Muscle of back (tissue), 11 donors: ENCODE data around the gene TMEM255B. TPM values are rescaled to one million over a fixed set of nuclear protein-coding genes. Genes with fewer than 3 reads are reported as not detected.

Experiments
- DNase-seq, 3 donors: peaks; one replicate each; pipeline versions ENCODE4 v3.0.0 to v3.0.0-alpha.2; 2013
- polyA plus RNA-seq, 10 donors: library from polyadenylated mRNA; unstranded; fragments of 120-200 nt; gene quantifications; one replicate each; pipeline ENCODE4 v1.2.1, GENCODE V29; 2013; ENCODE audit not compliant: insufficient read length in 10 of 10

The TMEM255B gene
- polyA plus RNA-seq, 10 donors, result 4.4 to 10.1 (median 6.1) TPM

DNA sequence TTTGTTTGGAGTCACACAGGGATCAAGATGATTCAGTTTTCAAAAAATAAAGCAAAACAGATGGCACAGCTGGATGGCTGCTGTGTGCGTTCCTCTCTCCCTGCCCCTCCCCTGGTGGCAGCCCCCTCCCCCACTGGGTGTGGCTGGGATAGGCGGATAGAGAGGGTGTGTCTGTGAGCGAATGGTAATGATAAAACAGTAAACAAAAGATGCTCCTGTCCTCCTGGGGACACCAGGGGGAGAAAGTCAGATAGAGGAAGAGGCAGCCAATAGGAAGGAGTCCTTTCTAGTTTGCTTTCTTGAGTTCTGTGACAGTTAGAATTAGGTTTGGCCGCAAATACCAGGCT is 6.5 kb downstream of the TMEM255B start:
- DNase-seq, result peak in 1 of 3 donors; percentile 35

DNA sequence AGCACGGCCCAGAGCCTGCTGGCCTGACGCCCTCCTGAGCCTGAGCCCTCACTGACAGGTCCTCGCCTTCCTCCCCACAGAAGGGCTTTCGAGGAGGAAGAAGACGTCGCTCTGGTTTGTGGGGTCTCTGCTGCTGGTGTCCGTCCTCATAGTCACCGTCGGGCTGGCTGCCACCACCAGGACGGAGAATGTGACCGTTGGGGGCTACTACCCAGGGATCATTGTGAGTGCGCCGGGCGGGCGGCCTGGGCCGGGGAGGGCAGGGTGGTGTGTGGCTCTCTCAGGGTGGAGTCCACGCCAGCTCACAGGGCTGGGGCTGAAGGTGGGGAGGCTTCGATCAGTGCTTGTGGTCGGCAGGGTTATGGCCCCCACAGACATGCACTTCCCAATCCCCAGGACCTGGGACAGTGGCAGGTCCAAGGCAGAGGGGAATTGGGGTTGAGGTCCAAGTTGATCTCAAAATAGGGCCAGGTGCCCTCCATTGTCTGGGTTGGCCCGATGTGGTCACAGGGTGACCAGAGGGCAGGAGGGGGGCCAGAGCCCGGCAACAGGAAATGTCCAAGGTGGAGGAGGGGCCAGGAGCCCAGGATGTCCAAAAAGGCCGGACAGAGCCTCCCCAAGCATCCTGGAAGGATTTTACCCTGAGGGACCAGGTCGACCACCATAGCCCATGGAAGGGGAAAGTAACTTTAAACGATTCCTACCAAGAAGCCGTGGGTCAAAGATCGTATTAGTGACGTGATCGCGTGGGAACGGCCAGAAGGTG is 7.2 kb downstream of the TMEM255B start:
- no peak for DNase-seq

DNA sequence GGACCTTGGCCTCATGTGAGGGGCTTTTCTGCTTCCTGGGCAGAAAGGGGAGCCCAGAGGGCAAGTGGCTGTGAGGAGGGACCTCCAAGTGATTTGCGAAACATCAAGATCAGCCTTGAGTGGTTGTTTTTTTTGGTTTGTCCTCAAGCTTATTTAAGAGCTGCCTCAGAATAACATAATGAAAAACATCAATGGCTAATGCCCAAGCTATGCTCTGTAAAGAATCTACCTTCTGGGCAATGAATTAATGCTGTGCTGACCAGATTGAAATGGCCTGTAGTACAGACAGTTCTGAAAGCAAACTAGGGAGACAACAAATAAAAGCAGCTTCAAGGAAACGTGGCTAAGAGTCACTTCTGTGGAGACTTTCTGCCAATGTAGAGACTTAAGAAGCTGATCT is 8.3 kb downstream of the TMEM255B start:
- no peak for DNase-seq

DNA sequence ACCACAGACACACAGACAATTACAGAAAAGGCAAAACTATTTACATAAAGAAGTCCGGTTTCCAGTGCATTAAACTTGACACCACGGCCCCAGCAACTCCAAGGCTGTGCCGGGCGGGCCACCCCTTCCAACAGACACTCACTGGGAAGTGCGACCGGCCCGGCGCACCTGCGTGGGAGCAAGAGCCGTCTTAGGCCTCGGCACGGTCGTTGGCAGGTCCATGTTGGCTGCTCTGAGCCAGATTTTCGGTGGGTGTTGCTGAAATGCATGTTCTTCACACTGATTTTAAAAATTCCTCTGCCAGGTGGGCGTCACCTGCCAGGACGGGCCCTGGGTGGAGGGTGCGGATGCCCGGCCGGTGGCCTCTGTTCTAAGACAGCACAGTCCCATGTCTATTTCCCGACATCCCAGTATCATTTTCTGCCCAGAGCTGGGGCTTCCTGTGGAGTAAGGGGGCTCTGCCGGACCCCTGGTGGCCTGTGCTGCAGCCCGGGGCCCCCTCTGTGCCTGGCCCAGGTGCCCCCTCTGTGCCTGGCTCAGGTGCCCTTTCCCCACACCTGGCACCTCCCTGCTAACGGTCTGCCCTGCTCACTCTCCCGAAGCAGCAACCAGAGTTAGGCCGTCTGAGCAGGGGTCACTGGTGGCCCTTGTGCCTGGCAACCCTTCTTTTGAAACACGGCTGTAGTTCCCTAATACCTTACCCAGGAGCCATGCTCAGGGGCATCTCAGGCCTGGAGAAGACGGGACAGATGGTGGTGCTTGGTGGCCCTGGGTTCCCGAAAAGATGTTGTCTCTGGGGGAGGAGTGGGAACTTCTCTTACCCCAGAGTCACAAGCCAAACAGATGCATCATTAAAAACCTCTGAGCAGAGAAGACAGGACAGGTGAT is 9.2 kb downstream of the TMEM255B start:
- DNase-seq, result no peak

DNA sequence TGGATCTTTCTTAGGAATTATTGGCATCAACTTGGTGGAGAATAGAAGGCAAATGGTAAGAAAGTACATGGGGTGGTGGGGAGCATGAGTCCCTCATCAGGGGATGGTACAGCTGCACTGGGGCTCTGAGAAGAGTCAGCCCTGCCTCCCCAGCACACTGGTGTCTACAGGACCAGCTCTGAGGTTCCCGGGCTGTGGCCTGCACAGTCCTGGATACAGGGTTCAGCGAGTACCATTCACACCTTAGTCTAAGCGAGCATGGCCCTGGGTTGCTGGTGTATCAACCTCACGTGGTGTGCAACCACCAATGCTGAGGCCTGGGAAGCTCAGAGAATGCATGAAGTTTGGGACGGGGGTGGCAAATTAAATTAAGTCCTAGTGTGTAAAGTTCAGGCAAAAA is 10.1 kb downstream of the TMEM255B start:
- no peak for DNase-seq

DNA sequence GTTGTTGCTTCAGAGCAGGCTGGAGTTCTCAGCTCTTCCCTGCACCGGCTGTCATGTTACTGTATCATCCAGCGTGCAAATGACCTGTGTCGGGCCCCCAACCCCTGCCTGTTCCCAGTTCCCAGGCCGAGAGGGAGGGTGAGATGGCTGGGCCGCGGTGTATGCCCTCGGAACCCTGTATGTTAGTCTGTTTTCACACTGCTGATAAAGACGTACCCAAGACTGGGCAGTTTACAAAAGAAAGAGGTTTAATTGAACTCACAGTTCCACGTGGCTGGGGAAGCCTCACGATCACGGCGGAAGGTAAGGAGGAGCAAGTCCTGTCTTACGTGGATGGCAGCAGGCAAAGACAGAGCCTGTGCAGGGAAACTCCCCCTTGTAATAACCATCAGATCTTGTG is 10.9 kb downstream of the TMEM255B start:
- no peak for DNase-seq

DNA sequence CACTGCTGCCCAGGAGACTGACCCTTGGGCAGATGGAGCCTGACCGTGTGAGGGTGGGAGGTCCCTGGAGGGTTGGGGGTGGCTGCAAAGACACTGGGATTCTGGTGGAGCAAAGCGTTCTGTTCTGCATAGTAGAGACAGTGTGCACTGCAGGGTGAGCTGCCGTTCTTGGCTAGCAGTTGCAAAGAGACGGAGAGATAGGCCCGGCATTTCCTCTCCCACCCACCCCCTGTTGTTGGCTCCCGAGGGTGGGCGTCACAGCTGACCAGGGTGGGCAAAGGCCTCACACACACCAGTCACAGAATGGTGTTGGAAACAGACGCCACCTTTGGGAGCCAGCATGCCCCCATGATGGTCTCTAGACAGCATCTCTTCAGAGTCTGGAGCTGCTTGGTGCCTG is 11.4 kb downstream of the TMEM255B start:
- no peak for DNase-seq

DNA sequence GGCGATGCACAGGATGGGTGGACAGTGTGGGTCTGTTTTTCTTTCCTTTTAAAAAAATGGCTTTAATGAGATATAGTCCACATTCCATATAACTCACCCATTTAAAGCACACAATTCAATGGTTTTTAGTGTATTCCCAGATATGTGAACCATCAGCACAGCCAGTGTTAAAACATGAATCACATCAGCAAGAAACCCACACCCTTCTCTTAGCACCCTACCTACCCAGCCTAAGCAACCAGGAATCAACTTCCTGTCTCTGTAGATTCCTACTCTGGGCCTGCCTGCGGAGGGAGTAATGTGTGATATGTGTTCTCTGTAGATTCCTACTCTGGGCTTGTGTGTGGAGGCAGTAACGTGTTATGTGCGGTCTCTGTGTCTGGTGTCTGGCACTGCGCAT is 11.9 kb downstream of the TMEM255B start:
- no peak for DNase-seq

DNA sequence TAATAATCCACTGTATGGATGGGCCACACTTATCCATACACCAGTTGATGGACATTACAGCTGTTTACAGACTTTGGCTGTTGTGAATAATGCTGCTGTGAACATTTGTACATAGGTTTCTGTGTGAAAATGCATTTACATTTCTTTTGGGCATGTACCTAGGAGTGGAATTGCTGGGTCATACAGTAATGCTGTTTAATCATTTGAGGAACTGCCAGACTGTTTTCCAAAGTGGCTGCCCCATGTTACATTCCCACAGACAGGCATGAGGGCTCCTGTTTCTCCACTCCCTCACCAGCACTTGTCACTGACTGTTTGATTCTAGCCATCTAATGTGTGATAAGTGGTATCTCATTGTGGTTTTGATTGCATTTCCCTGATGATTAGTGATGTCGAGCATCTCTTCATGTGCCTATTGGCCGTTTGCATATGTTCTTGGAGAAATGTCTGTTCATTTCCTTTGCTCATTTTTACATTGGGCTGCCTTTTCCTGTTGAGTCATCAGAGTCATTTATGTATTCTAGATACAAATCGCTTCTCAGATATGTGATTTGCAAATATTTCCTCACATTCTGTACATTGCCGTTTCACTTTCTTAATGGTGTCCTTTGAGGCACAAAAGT is 12.8 kb downstream of the TMEM255B start:
- no peak for DNase-seq

DNA sequence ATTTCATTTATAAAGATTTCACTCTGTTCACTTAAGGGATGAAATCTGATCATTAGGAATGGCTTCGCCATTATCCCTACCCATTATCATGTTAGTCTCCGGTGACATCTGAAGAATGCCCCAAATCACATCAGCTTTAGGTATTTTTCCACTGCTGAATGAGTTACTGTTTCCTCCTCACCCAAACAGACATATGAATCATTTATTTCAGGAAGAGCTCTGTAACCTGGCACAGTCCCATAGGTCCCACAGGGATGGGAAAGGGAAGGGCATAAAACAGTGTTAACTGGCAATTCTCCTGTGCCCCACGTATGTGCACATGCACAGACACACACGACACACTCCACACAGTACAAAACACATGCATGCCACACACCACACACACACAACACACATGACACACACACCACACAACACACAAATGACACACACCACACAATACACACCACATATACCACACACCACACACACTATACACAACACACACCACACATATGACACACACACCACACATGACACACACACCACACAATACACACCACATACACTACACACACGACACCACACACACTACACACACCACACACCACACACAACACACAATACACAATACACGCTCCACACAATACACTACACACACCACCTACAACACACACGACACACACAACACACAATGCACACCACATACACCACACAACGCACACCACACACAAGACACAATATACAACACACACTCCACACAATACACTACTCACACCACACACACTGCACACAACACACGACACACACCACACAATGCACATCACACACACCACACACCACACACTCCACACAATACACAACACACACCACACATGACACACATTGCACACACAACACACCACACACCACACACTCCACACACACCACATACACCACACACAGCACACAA is 15.4 kb downstream of the TMEM255B start:
- no peak for DNase-seq

DNA sequence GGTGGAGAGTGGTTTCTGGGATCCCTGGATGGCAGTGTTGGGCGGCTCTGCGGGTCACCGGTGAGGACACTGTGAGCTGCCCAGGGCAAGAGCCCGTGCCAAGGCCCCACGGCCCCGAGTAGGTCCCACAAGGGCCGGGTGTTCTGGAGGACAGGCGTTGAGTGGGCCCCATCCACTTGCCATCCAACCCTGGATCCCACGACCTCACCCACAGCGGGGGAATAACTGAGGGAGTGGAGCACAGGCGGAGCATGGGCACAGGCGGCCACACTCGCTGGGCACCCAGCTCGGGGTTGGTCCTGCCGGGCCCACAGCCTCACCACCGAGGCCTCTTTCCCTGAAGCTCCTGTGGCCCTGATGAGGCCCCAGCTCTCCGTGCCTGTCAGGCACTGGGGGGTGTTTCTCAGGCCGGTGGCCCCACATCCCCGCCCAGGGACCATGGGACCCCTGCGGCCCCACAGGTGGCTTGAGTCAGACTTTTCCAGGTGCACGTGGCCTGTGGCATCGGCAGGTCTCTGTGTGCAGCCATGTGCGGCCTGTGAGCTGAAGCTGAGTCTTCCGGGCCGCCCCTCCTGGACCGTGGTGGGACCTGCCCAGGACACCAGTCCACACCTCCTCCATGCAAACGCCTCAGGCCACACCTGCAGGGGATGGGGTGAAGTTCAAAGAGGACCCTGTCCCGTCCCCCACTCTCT is 16.6 kb downstream of the TMEM255B start:
- DNase-seq, result no peak

DNA sequence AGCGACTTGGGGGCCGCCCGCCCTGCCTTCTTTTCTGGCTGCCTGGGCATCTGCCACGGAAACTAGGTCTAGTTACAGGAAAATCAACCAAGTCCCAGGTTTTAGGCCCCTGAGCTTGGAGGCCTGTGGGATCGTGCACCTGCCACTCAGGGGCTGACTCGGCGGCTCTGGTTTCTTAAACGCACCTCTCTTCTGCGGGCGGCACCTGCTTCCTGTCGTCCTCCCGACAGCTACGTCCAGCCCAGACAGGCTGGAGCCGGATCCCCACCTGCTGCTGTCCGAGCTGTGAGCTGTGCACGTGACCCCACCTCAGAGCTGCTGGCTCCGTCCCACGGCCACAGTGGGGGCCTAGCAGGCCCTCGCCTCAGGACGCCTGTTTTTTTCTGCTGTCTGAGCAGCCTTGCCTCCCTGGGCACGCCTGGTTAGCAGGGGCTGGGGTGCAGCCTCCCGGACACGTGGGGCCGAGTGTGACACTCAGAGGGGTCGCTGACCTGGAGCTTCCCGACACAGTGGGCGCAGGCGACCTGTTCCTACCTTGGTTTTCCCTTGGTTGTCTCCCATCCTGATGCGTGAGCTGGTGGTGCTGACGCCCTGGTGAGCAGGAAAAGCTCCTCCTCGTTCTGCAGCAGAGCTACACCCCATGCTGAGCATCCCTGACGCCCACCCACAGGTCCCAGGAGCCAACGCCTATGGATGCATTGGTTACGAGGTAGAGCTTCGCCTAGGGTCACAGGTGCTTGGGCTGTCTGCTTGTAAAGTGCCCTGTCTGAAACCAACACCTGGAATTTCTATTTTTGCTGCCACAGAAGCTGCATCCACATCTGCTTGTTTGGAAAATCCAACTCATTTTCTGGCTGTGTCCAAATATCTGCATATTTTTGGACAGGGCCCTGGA is 17.5 kb downstream of the TMEM255B start:
- no peak for DNase-seq

DNA sequence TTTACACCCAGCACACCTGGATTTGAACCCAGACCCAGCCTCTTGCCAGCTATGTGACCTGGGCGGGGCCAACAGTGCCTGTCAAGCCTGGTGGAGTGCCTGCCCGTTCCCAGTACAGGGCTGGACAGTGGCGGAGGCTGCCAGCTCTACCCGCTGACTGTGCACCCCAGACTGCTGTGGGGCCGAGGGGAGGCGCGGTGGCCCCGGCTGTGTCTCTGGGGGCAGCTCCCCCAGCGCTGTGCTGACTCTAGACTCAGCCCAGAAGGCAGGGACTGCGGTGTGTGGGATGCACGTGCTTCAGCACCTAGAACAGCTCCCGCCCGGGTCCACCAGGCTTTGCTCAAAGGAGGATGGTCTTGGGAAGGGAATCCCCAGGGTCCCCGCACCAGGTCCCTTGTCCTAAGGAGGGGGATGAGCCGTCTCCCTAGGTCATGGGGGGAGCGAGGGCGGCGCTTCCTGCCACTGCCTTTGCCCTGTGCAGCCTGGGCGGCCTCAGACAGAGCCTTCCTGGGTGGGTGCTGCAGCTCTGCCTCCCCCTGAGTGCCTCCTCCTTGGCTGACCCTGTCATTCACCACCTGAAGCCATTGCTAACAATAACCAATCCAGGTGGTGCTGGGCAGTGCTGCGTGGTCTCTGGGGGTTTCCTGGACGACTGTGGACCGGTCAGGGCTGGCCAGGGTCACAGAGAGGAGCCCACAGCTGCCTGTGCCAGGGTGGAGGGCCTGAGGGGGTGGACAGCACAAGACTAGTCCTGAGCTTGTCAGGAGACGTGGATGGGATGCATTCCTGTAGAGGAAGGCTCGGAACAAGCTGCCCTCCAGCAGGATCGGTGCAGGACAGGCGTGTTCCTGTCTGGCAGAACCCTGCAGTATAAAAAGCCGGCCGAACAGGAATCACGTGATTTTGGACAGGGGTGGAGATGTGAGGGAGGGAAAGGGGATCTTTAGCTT is 18.6 kb downstream of the TMEM255B start:
- peak in 2 of 3 donors; percentile 17 to 54 for DNase-seq

DNA sequence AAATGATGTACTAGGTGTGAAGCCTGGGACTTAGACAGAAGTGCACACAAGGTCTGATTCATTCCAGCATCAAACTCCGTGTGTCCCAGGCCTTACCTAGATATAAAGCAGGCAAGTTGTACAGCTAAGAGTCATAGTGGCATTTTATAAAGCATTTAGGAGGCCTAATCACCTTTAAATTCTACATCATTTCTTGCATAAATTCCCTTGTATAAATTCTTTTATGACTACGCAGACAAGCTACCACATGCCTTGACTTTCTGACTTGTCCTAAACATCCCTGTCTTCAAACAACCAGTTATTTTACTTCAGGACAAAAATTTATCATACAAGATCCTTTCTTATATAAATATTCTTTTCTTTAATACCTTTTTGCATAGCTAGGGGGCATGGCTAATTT is 22.5 kb downstream of the TMEM255B start:
- no peak for DNase-seq

DNA sequence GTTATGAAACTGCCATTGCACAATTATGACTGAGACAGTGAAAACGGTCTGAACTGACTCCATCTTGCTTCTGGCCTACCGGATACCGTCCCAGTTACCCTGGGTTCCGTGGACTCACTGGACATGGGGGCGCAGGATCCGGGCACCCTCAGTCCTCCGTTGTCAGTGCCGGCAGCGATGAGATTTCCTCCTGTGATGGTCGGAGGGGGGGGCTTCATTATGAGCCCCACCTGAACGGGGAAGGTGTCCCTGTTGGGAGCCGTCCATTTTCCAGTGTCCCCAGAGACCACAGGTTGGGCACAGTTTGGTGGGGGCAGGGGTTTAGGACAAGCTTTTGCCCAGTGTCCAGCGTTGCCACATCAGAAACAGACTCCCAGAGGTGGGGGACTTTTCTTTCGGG is 23.4 kb downstream of the TMEM255B start:
- no peak for DNase-seq

DNA sequence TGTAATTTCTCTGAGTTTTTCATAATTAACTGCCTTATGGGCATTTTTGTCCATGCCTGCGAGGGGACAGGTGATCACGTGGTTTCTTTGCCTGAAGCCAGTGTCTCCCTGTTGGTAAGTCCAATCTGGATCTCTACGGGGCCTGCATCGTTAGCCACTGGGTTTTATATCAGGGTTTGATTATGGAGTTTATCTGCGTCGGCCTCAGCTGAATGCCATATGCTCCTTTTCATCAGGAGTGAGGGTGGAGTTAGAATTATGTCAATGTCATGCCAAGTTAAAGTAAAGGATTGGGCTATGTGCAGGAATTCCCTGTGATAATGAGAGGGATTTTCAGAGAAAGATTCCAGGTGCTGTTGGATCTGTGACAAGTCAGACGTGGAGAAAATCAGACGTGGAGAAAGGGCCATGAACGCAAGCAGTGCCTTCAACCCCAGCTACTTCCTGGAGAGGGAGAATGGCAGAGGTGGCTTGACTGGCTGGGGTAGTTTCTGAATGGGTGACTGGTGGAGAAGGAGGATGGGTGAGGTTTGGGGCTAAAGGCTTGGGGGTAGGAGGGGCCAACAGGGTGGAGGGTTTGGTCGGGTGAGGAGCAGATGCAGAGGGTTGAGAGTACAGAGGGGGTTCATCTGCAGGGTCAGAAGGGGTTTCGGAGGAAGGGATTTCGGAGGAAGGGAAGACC is 24.3 kb downstream of the TMEM255B start:
- DNase-seq, result no peak

DNA sequence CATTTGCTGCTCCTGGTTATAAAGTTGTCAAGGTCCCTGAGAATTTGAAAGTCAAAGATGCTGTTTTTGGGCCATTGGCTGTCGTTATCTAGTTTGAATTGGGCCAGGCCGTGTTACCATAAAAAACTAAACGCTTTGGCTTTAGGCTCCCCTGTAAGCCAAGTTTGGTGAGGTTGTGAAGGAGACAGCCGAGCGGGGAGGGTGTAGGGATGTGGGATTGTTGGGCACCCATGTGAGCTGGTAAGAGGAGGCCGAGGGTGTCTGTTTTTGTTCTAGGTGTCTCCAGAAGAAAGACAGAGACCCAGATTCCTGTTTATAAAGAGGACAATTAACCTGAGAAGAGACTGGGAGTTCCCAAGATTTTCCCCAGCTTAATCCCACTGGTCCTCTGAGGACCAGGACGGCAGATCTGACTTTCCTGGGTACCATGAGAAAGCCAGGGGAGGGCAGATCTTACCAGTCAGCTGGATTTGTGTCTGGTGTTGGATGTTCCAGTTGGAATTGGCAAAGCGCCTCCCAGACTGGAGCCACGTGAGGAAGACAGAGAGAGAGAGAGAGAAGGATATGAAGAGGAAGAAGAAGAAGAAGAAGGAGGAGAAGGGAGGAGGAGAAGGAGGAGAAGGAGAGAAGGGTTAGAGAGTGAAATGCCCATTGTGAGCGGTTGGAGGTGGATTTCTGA is 25.1 kb downstream of the TMEM255B start:
- no peak for DNase-seq

DNA sequence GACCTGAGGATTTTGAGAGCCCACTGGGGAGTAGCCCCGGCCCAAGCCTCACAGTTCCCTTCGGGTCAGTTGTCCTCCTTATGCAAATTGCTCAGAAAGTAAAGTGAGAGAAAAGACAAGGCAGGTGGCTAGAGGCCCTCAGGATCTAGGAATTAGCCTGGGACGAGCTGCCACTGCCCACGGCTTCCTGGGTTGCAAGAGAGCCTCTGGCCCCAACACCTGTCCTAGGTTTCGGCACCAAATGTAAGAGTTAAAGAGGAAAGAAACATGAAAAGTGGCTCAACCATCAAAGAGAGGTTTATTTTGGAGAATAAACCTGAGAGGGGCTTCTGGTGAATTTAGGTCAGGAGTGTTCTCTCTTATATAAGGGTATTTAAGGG is 25.6 kb downstream of the TMEM255B start:
- no peak for DNase-seq
